ENCODE measurements around the gene FBRS. TPM values are rescaled to one million over a fixed set of nuclear protein-coding genes. Genes with fewer than 3 reads are reported as not detected.

Gene FBRS
- total RNA-seq, 4 donors from 2014 or later = 51.2 to 167 (median 72.2) TPM

DNA sequence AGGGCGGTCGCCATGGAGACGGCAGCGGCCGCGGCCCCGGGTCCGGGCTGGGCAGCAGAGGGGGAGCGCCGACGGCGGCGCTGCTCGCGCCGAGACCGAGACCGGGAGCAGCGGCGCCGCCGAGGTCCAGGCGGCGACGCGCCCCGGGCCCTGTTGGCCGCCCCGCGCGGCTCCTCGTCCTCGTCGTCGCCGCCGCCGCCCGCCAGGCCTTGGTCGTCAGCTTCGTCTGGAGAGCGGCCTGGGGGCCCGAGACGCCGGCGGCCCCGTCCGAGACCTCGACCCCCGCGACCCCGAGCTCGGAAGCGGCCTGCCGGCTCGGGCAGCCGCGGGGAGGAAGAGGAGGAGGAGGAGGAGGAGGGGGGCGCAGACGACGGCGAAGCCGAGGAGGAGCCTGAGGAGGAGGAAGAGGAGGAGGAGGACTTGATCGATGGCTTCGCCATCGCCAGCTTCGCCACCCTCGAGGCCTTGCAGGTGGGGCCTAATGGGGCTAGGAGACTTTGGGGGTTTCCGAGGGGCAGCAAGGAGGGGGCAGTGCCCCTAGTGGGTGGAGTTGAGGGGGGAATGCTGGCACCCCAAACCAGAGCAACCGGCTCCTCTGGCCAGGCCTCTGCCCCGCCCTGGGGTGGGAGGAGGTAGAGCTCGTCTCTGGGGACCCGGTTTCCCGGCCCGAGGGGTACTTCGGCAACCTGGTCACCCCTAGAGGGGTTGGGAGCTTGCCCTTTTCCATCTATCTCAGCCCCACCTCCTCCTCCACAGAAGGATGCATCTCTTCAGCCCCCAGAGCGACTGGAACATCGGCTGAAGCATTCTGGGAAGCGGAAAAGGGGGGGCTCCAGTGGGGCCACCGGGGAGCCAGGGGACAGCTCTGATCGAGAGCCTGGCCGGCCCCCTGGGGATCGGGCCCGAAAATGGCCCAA lies 1.5 kb downstream of the FBRS start:
- Histone ChIP-seq H3K27me3 (no peaks in the 10 kb centered on the region), H3K9me3 (no peaks in the 10 kb centered on the region), H3K36me3 (peaks cover 0 to 57% (median 0%) of the 10 kb centered on the region in 3 donors), H3K27ac (peak overlapping the region; percentile 95 to 99 (median 98)), H3K4me1 (peaks cover 4 to 55% (median 28%) of the 10 kb centered on the region in 4 donors), H3K4me3 (peak overlapping the region; percentile 74 to 99 (median 92))
- TF ChIP-seq POLR2A (IDR thresholded peaks at IDR 0.05) = no peak
- TF ChIP-seq CTCF (IDR thresholded peaks at IDR 0.05) = peak in 1 of 6 experiments; percentile 7
- peak in 2 of 3 donors; percentile 32 to 70 for DNase-seq

GRCh38 chr16:30660424-30661261 lies 2.4 kb downstream of the FBRS start:
- no peaks in the 10 kb centered on the region for H3K9me3 ChIP-seq
- TF ChIP-seq POLR2A (IDR thresholded peaks at IDR 0.05) (peak; percentile 96 to 97), CTCF (IDR thresholded peaks at IDR 0.05) (peak in 1 of 6 experiments; percentile 3)
- DNase-seq = peak; percentile 61 to 91 (median 90)
- H3K4me1 ChIP-seq = peaks cover 4 to 55% (median 28%) of the 10 kb centered on the region in 4 donors
- no peaks in the 10 kb centered on the region for H3K27me3 ChIP-seq
- peak overlapping the region; percentile 95 to 99 (median 98) for H3K27ac ChIP-seq
- peak overlapping the region; percentile 74 to 99 (median 92) for H3K4me3 ChIP-seq
- peaks cover 0 to 57% (median 0%) of the 10 kb centered on the region in 3 donors for H3K36me3 ChIP-seq

GRCh38 chr16:30662449-30662848 lies 4.2 kb downstream of the FBRS start:
- no peaks in the 10 kb centered on the region for H3K27me3 ChIP-seq
- H3K9me3 ChIP-seq = no peaks in the 10 kb centered on the region
- H3K27ac ChIP-seq = no peak overlapping the region
- no peak for TF ChIP-seq CTCF (IDR thresholded peaks at IDR 0.05)
- no peak for TF ChIP-seq POLR2A (IDR thresholded peaks at IDR 0.05)
- H3K4me1 ChIP-seq = peaks cover 4 to 43% (median 22%) of the 10 kb centered on the region in 4 donors
- no peak overlapping the region for H3K4me3 ChIP-seq
- H3K36me3 ChIP-seq = peaks cover 0 to 63% (median 0%) of the 10 kb centered on the region in 3 donors
- DNase-seq = no peak

- no peaks in the 10 kb centered on the region for H3K9me3 ChIP-seq
- TF ChIP-seq CTCF (IDR thresholded peaks at IDR 0.05) = no peak
- TF ChIP-seq POLR2A (IDR thresholded peaks at IDR 0.05) = no peak
- DNase-seq = no peak
- no peaks in the 10 kb centered on the region for H3K27me3 ChIP-seq
- peaks cover 4 to 41% (median 21%) of the 10 kb centered on the region in 4 donors for H3K4me1 ChIP-seq
- H3K27ac ChIP-seq = no peak overlapping the region
- no peak overlapping the region for H3K4me3 ChIP-seq
- peaks cover 0 to 69% (median 0%) of the 10 kb centered on the region in 3 donors for H3K36me3 ChIP-seq
Observed at GRCh38 chr16:30663038-30663437, 4.8 kb downstream of the FBRS start.

DNA sequence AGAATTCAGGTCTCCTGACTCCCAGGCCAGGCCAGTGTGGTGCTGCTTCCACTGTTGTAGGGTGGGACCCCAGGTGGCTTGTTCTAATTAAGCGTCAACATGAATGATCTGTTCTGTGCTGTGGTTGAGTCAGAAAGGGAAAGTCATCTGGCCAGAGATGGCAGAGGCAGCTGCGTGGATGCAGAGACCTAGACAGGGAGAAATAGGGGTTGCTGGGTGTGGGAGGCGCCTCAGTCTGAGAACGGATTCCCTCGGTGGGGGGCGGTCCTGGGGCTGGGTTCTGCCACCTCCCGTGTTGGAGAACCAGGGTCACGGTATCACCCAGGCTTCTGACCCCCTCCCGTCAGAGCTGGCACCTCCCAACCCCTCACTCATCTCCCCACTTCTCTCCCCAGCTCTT lies 5.6 kb downstream of the FBRS start:
- no peaks in the 10 kb centered on the region for H3K27me3 ChIP-seq
- H3K4me1 ChIP-seq = peaks cover 4 to 41% (median 21%) of the 10 kb centered on the region in 4 donors
- no peak overlapping the region for H3K4me3 ChIP-seq
- H3K9me3 ChIP-seq = no peaks in the 10 kb centered on the region
- no peak for DNase-seq
- H3K27ac ChIP-seq = no peak overlapping the region
- TF ChIP-seq POLR2A (IDR thresholded peaks at IDR 0.05) = no peak
- no peak for TF ChIP-seq CTCF (IDR thresholded peaks at IDR 0.05)
- peaks cover 0 to 76% (median 0%) of the 10 kb centered on the region in 3 donors for H3K36me3 ChIP-seq
